Large intestine (tissue), 3 donors: ENCODE results near the gene FYN. TPM values are rescaled to one million over a fixed set of nuclear protein-coding genes. Genes with fewer than 3 reads are reported as not detected.
"Not testable (repeated sequence)": the region's sequence is repeated elsewhere in the genome, so short reads cannot be mapped to it uniquely, and the experiment has no call there.

Source experiments
- DNase-seq, 2 donors: peaks; one replicate each; pipeline versions ENCODE4 v3.0.0 to v3.0.0-alpha.2; 2013
- H3K27ac ChIP-seq: one replicate; pipeline ENCODE4 v1.5.1; 2013; ENCODE audit warnings: low read length
- H3K27me3 ChIP-seq: 2 replicates; pipeline ENCODE4 v1.6.1; 2013; ENCODE audit warnings: low read length; ENCODE audit not compliant: control insufficient read depth, insufficient read depth
- H3K36me3 ChIP-seq: 2 replicates; pipeline ENCODE4 v1.6.1; 2013; ENCODE audit warnings: low read length; ENCODE audit not compliant: control insufficient read depth, insufficient read depth
- H3K4me1 ChIP-seq: one replicate; pipeline ENCODE4 v1.6.1; 2013; ENCODE audit warnings: low read length; ENCODE audit not compliant: control insufficient read depth, insufficient read depth
- H3K4me3 ChIP-seq: one replicate; pipeline ENCODE4 v1.5.1; 2013; ENCODE audit warnings: low read length
- H3K9me3 ChIP-seq: one replicate; pipeline ENCODE4 v1.6.1; 2013; ENCODE audit warnings: mild to moderate bottlenecking, low read depth, low read length, moderate library complexity; ENCODE audit not compliant: control insufficient read depth
- WGBS: methylation state at CpG from one replicate; pipeline ENCODE4 v1.1.5; 2013; ENCODE audit warnings: low lambda C conversion rate; ENCODE audit not compliant: insufficient coverage; 5-methylcytosine and 5-hydroxymethylcytosine counted together
- polyA plus RNA-seq: library from polyadenylated mRNA; unstranded; fragments of 120-200 nt; gene quantifications from one replicate; pipeline ENCODE4 v1.2.1, GENCODE V29; 2013

FYN gene
- polyA plus RNA-seq, 1 donor = 46.0 TPM

- DNase-seq = peak; percentile 52 to 68
- Histone ChIP-seq H3K4me1 (peaks cover 6% of the 10 kb centered on the region), H3K27ac (no peak overlapping the region), H3K9me3 (no peaks in the 10 kb centered on the region), H3K36me3 (no peaks in the 10 kb centered on the region), H3K27me3 (no peaks in the 10 kb centered on the region), H3K4me3 (no peak overlapping the region)
- WGBS = 100% methylated on average over 2 of the region's 13 CpGs
Observed at GRCh38 chr6:111651185-111652034, 221.8 kb downstream of the FYN start.

- H3K27ac ChIP-seq = no peak overlapping the region
- 83% methylated on average over 2 of the region's 9 CpGs for WGBS
Observed at GRCh38 chr6:111650049-111650448, 223.2 kb downstream of the FYN start.

GRCh38 chr6:111648100-111648499 is 225.2 kb downstream of the FYN start:
- no peak overlapping the region for H3K4me3 ChIP-seq
- no CpG with 5 or more reads among the region's 5 CpGs for WGBS
- H3K4me1 ChIP-seq = peaks cover 6% of the 10 kb centered on the region
- DNase-seq = no peak
- no peaks in the 10 kb centered on the region for H3K27me3 ChIP-seq
- H3K9me3 ChIP-seq = no peaks in the 10 kb centered on the region
- H3K27ac ChIP-seq = no peak overlapping the region
- no peaks in the 10 kb centered on the region for H3K36me3 ChIP-seq

More at GRCh38 chr6:111650049-111650448, 223.2 kb downstream of the FYN start:
- Histone ChIP-seq H3K4me1 (peaks cover 6% of the 10 kb centered on the region), H3K9me3 (no peaks in the 10 kb centered on the region), H3K27me3 (no peaks in the 10 kb centered on the region), H3K4me3 (no peak overlapping the region), H3K36me3 (no peaks in the 10 kb centered on the region)
- no peak for DNase-seq

GRCh38 chr6:111646942-111647341 is 226.3 kb downstream of the FYN start:
- Histone ChIP-seq H3K27me3 (no peaks in the 10 kb centered on the region), H3K36me3 (no peaks in the 10 kb centered on the region), H3K27ac (peak overlapping the region; percentile 47), H3K4me1 (peaks cover 6% of the 10 kb centered on the region), H3K9me3 (no peaks in the 10 kb centered on the region), H3K4me3 (no peak overlapping the region)
- DNase-seq = peak in 1 of 2 donors; percentile 38
- WGBS = no CpG with 5 or more reads among the region's 8 CpGs

DNA sequence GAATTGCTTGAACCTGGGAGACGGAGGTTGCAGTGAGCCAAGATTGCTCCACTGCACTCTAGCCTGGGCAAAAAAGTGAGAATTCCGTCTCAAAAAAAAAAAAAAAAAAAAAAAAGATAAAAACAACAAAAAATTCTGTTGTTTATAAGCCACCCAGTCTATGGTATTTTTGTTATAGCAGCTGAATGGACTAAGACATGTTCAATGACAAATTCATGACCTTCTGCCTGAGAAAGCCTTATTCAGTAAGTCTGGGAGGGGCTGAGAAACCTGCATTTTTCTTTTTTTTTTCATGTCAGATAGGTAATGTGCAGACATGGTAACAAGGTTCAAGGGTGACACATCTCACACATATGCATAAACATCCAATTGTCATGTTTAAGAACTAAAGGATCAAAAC is 227.2 kb downstream of the FYN start:
- no peak for DNase-seq
- WGBS = no CpG with 5 or more reads among the region's 2 CpGs
- Histone ChIP-seq H3K27me3 (no peaks in the 10 kb centered on the region), H3K4me1 (peaks cover 6% of the 10 kb centered on the region), H3K9me3 (no peaks in the 10 kb centered on the region), H3K36me3 (no peaks in the 10 kb centered on the region), H3K27ac (no peak overlapping the region), H3K4me3 (no peak overlapping the region)

DNA sequence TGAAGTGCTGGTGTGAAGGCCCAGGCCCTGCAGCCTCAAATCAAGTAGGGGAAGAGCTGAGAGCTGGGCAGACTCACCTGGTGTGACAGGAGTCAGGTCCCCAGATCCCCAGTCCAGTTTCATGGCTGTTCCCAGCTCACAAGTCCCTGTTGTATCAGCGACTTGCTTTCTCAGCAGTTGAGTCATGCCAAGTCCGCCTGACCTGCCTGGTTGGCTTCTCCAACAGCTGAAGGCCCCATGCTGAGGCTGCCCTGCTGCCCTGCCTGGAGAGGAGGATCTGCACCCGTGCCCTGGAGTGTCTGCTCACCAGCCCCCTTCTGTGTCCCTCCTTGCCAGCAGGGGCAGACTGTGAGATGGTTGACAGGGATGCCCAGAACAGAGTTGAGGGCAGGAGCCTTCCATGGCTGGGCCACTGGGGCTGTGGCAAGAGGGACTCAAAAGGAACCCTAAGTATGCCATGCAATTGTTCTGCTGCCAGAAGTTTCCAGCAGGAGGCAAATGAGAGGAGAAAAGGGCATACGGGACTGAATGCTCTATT is 228.3 kb downstream of the FYN start:
- no peak for DNase-seq
- no peaks in the 10 kb centered on the region for H3K9me3 ChIP-seq
- H3K4me1 ChIP-seq = peaks cover 6% of the 10 kb centered on the region
- no peak overlapping the region for H3K4me3 ChIP-seq
- no peaks in the 10 kb centered on the region for H3K36me3 ChIP-seq
- no CpG with 5 or more reads among the region's 4 CpGs for WGBS
- no peaks in the 10 kb centered on the region for H3K27me3 ChIP-seq
- no peak overlapping the region for H3K27ac ChIP-seq

GRCh38 chr6:111642463-111643158 is 230.6 kb downstream of the FYN start:
- no peak overlapping the region for H3K4me3 ChIP-seq
- peak in 1 of 2 donors; percentile 66 for DNase-seq
- H3K27me3 ChIP-seq = no peaks in the 10 kb centered on the region
- no peak overlapping the region for H3K27ac ChIP-seq
- peaks cover 6% of the 10 kb centered on the region for H3K4me1 ChIP-seq
- WGBS = 80% methylated on average over 1 of the region's 7 CpGs
- H3K9me3 ChIP-seq = no peaks in the 10 kb centered on the region
- H3K36me3 ChIP-seq = no peaks in the 10 kb centered on the region

DNA sequence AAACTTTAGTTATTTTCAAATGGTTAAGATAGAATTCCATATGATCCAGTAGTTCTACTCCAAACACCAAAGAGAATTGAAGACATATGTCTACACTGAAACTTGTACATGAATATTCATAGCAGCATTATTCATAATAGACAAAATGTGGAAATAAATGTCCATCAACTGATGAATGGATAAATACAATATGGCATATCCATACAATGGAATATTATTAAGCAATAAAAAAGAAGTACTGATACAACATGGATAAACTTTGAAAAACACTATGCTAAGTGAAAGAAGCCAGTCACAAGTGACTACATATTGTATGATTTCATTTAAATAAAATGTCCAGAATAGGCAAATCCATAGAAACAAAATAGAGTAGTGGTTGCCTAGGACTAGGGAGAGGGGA is 234.0 kb downstream of the FYN start:
- H3K4me1 ChIP-seq = no peaks in the 10 kb centered on the region
- DNase-seq = no peak
- no peak overlapping the region for H3K27ac ChIP-seq
- H3K9me3 ChIP-seq = no peaks in the 10 kb centered on the region
- no peaks in the 10 kb centered on the region for H3K36me3 ChIP-seq
- H3K27me3 ChIP-seq = no peaks in the 10 kb centered on the region
- H3K4me3 ChIP-seq = no peak overlapping the region

- H3K4me1 ChIP-seq = peaks cover 29% of the 10 kb centered on the region
- H3K27ac ChIP-seq, H3K4me3 ChIP-seq, H3K36me3 ChIP-seq, H3K27me3 ChIP-seq, DNase-seq, H3K9me3 ChIP-seq: not testable (repeated sequence)
- WGBS = no CpG with 5 or more reads among the region's 1 CpG
Observed at GRCh38 chr6:111634981-111635380, 238.3 kb downstream of the FYN start.

GRCh38 chr6:111633822-111634221 is 239.4 kb downstream of the FYN start:
- H3K4me3 ChIP-seq = no peak overlapping the region
- no peaks in the 10 kb centered on the region for H3K9me3 ChIP-seq
- H3K36me3 ChIP-seq = no peaks in the 10 kb centered on the region
- no peaks in the 10 kb centered on the region for H3K27me3 ChIP-seq
- DNase-seq = no peak
- WGBS = no CpG with 5 or more reads among the region's 1 CpG
- peaks cover 34% of the 10 kb centered on the region for H3K4me1 ChIP-seq
- H3K27ac ChIP-seq = no peak overlapping the region
